T-helper 9 cell (primary cell): ENCODE results near the gene GPSM1.
"Not testable (repeated sequence)": the region's sequence is repeated elsewhere in the genome, so short reads cannot be mapped to it uniquely, and the experiment has no call there.

Source experiments
- DNase-seq: peaks from one replicate; pipeline ENCODE4 v3.0.0-alpha.2; 2020

Gene GPSM1

GRCh38 chr9:136319244-136319643, 8.1 kb upstream of the GPSM1 start:
- DNase-seq = not testable (repeated sequence)

- DNase-seq = not testable (repeated sequence)
These were observed 7.4 kb upstream of the GPSM1 start for GRCh38 chr9:136319955-136320354.

- DNase-seq = not testable (repeated sequence)
These were observed 6.4 kb upstream of the GPSM1 start for GRCh38 chr9:136320972-136321371.

GRCh38 chr9:136321561-136321960, 5.8 kb upstream of the GPSM1 start:
- no peak for DNase-seq

GRCh38 chr9:136322756-136323330, 4.5 kb upstream of the GPSM1 start:
- no peak for DNase-seq

- no peak for DNase-seq
These were observed 4.0 kb upstream of the GPSM1 start for GRCh38 chr9:136323371-136323789.

- no peak for DNase-seq
These were observed 2.6 kb upstream of the GPSM1 start for GRCh38 chr9:136324501-136325300.

GRCh38 chr9:136325358-136325757, 2.0 kb upstream of the GPSM1 start:
- DNase-seq = no peak

GRCh38 chr9:136326061-136326760, 1.1 kb upstream of the GPSM1 start:
- no peak for DNase-seq

- no peak for DNase-seq
These were observed 507 bp upstream of the GPSM1 start for GRCh38 chr9:136326761-136327303.

GRCh38 chr9:136328011-136328621, 777 bp downstream of the GPSM1 start:
- DNase-seq = no peak

GRCh38 chr9:136328622-136329041, 1.3 kb downstream of the GPSM1 start:
- no peak for DNase-seq

- no peak for DNase-seq
These were observed 1.9 kb downstream of the GPSM1 start for GRCh38 chr9:136329211-136329627.

GRCh38 chr9:136329636-136330405, 2.5 kb downstream of the GPSM1 start:
- DNase-seq = no peak

GRCh38 chr9:136330406-136330990, 3.2 kb downstream of the GPSM1 start:
- DNase-seq = no peak

GRCh38 chr9:136331030-136331429, 3.7 kb downstream of the GPSM1 start:
- DNase-seq = no peak

- DNase-seq = no peak
These were observed 4.5 kb downstream of the GPSM1 start for GRCh38 chr9:136331556-136332481.

- DNase-seq = no peak
These were observed 5.2 kb downstream of the GPSM1 start for GRCh38 chr9:136332482-136332983.

- no peak for DNase-seq
These were observed 5.7 kb downstream of the GPSM1 start for GRCh38 chr9:136333045-136333444.

- DNase-seq = no peak
These were observed 6.1 kb downstream of the GPSM1 start for GRCh38 chr9:136333486-136333885.
